K562 treated with DMSO at 1 percent for 12 hours (cell line): Measurements from ENCODE around the gene DPYSL3. TPM values are rescaled to one million over a fixed set of nuclear protein-coding genes. Genes with fewer than 3 reads are reported as not detected.

Experiments used
- total RNA-seq: library from RNA; unstranded; fragments of 300-600 nt; gene quantifications from 2 replicates; pipeline ENCODE4 v1.2.3, GENCODE V29; 2022; ENCODE audit not compliant: insufficient read depth

Gene DPYSL3
- total RNA-seq: not detected in 2 replicates

DNA sequence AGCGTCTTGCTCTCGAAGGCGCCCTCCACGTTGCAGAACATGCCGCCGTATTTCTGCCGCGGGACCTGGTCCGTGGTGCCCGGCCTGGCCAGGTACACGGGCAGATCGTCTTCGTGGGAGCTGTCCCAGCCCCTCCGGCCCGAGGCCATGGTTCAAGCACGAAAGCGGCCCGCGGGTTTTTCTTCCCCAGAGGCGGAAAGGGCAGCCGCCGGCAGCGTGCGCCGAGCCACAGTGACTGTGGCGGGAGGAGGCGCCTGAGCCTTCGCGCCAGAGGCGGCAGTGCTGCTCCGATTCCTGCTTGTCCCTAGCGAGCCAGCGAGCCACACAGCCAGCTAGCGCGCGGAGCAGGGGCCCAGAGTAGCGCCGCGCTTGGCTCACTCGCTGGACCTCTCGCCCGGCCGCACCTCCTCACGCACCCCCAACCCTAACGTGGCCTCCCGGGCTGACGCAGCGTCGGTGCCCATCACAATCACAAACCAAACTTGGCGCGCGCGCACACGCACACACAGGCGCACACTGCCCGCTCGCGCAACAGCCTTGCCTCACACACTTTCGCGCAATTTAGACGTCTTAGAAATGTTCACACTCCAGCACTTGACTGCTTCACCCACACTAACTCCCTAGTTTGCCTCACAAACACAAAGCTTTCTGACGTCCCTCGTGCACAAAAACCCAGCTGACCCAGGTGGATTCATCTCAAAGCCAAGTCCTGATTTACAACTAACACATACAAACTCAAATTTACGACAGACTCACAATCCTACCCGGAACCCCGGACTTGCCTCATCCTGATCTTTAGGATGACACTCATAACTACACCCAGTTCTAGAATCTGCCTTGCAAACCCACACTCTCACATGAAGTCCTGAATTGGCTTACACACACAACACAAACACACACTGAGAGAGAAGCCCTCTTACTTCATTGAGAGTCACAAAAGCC, at the start of gene DPYSL3:
TSS of gene DPYSL3 (minus strand) at position 359 of the 942 bp plus-strand sequence. CDS start at position 149, 210 bp downstream.

